Skeletal muscle satellite cell (primary cell): ENCODE results near the gene C19orf67. TPM values are rescaled to one million over a fixed set of nuclear protein-coding genes. Genes with fewer than 3 reads are reported as not detected.

Experiments
- H3K27me3 ChIP-seq: 2 replicates; pipeline ENCODE4 v1.7.0; 2013; ENCODE audit warnings: low read length; ENCODE audit not compliant: control insufficient read depth, insufficient read depth
- H3K36me3 ChIP-seq: 2 replicates; pipeline ENCODE4 v1.7.0; 2013; ENCODE audit warnings: mild to moderate bottlenecking, control low read depth, low read length; ENCODE audit not compliant: insufficient read depth
- H3K4me1 ChIP-seq: 2 replicates; pipeline ENCODE4 v1.7.0; 2013; ENCODE audit warnings: low read length; ENCODE audit not compliant: control insufficient read depth, insufficient read depth
- H3K4me2 ChIP-seq: 2 replicates; pipeline ENCODE4 v1.7.0; 2013; ENCODE audit warnings: mild to moderate bottlenecking, low read length
- H3K4me3 ChIP-seq: 2 replicates; pipeline ENCODE4 v1.7.0; 2013; ENCODE audit warnings: low read length
- H3K9ac ChIP-seq: 2 replicates; pipeline ENCODE4 v1.7.0; 2013; ENCODE audit warnings: mild to moderate bottlenecking, low read depth, low read length, moderate library complexity
- H3K9me3 ChIP-seq: replicated peaks from 2 replicates; pipeline ENCODE4 v1.7.0; 2013; ENCODE audit warnings: mild to moderate bottlenecking, control low read depth, low read length
- total RNA-seq: library from RNA; depleted of rRNA; stranded (reverse); fragments of >200 nt; gene quantifications from 2 replicates; pipeline ENCODE4 v1.2.3, GENCODE V29; 2012; rRNA removed

C19orf67 gene
- total RNA-seq, result 0.51 TPM in 1 of 2 replicates, not detected in the other

GRCh38 chr19:14085309-14085995 is at the start of gene C19orf67:
C19orf67 (minus strand) TSS chr19:14085783; CDS start chr19:14085627, 156 bp downstream.
- Histone ChIP-seq H3K27me3 (no peaks in the 10 kb centered on the region), H3K4me2 (no peak within 1 kb of the TSS), H3K4me3 (no peak within 1 kb of the TSS), H3K36me3 (peaks cover 14% of the 10 kb centered on the region), H3K9me3 (no peaks in the 10 kb centered on the region), H3K4me1 (peaks cover 12% of the 10 kb centered on the region), H3K9ac (no peak within 1 kb of the TSS)

DNA sequence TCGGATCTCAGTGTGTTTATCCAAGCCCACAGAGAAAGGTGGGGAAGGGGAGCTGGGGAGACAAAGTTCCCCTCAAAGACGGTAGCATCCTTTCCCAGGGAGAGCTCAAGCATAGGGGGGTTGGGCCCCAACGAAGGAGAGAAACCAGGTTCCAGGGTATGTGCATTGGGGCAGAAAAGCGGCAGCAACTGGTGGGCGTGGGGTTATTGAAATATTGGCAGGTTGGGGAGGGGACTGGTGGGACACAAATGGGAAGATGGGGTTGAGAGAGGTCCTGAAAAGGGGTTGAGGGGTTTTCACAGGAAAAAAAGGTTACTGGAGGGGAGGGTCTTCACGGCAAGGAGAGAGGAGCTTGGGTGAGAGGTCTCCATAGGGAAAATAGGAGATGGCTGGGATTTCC is 49.8 kb upstream of the C19orf67 start:
- H3K9me3 ChIP-seq, result no peaks in the 10 kb centered on the region
- H3K27me3 ChIP-seq, result no peaks in the 10 kb centered on the region
- no peaks in the 10 kb centered on the region for H3K36me3 ChIP-seq
- peak overlapping the region; percentile 88 for H3K4me3 ChIP-seq
- H3K4me2 ChIP-seq, result peak overlapping the region; percentile 87
- H3K9ac ChIP-seq, result peak overlapping the region; percentile 72
- peaks cover 21% of the 10 kb centered on the region for H3K4me1 ChIP-seq

DNA sequence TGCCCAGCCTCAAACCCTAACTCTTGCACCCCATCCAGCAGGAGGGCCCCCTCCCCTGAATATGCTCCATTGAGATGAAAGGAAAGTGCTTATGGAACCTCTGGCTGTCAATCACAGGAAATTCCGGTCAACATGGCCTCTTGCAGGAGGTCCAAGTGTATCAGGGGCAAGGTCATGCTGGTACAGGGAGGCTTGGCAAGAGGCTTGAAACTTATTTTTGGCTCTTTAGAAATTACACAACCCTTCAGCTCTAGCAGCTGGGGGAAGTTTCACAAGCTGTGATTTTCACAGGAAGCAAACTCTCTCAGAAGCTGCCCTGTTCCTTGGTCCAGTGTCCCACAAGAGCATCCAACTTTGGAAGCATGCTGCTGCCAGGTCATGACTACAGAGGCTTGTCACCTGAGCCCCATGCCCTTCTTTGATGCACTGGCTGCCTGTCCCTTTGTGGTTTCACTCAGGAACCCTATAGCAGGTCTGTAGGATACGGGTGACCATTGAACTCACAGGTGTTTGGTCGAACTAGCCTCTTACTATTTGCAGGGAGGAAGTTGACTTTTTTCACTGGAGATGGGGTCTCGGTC is 42.4 kb upstream of the C19orf67 start:
- no peak overlapping the region for H3K4me3 ChIP-seq
- no peaks in the 10 kb centered on the region for H3K4me1 ChIP-seq
- no peak overlapping the region for H3K9ac ChIP-seq
- H3K9me3 ChIP-seq, result no peaks in the 10 kb centered on the region
- no peaks in the 10 kb centered on the region for H3K36me3 ChIP-seq
- H3K27me3 ChIP-seq, result no peaks in the 10 kb centered on the region
- H3K4me2 ChIP-seq, result no peak overlapping the region

DNA sequence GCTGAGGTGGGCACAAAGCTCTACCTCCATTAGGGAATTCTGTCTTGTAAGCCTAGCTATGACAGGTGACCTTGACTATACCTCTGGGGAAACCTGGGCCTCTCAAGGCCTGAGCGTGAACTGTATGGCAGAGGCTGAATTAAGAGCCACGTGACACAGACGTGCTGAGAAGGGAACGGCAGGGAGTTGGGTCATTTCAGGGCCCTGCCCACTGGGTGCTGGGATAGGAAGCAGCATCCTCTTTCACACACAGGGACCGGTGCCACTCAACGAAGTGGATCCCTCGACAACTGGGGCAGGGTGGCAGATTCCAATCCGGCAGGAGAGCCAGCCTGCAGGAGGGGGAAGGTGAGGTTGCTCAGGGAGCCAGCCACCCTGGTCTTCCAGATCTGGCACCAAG is 41.6 kb upstream of the C19orf67 start:
- H3K36me3 ChIP-seq, result no peaks in the 10 kb centered on the region
- no peaks in the 10 kb centered on the region for H3K4me1 ChIP-seq
- no peak overlapping the region for H3K4me3 ChIP-seq
- no peaks in the 10 kb centered on the region for H3K27me3 ChIP-seq
- no peak overlapping the region for H3K9ac ChIP-seq
- no peaks in the 10 kb centered on the region for H3K9me3 ChIP-seq
- no peak overlapping the region for H3K4me2 ChIP-seq

- H3K9ac ChIP-seq, result no peak overlapping the region
- no peaks in the 10 kb centered on the region for H3K27me3 ChIP-seq
- H3K4me2 ChIP-seq, result no peak overlapping the region
- peaks cover 16% of the 10 kb centered on the region for H3K4me1 ChIP-seq
- no peaks in the 10 kb centered on the region for H3K36me3 ChIP-seq
- H3K9me3 ChIP-seq, result no peaks in the 10 kb centered on the region
- H3K4me3 ChIP-seq, result no peak overlapping the region
These were observed 37.3 kb upstream of the C19orf67 start for GRCh38 chr19:14122924-14123323.

DNA sequence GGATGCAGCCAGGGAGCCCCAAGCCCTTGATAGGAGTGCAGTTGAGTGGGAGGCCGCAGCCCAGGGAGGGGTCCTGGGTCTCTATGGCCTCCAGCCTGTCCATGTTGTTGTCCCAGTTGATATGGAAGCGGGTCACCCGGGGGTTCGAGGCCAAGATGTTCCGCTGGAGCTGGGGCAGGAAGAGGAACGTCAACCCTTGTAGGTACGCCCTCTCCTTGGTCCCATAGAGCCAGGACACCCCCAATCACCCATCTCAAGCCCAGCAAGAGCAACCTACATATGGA is 34.9 kb upstream of the C19orf67 start:
- H3K4me2 ChIP-seq, result no peak overlapping the region
- H3K4me3 ChIP-seq, result no peak overlapping the region
- H3K36me3 ChIP-seq, result no peaks in the 10 kb centered on the region
- peaks cover 29% of the 10 kb centered on the region for H3K4me1 ChIP-seq
- no peak overlapping the region for H3K9ac ChIP-seq
- H3K9me3 ChIP-seq, result no peaks in the 10 kb centered on the region
- H3K27me3 ChIP-seq, result no peaks in the 10 kb centered on the region

DNA sequence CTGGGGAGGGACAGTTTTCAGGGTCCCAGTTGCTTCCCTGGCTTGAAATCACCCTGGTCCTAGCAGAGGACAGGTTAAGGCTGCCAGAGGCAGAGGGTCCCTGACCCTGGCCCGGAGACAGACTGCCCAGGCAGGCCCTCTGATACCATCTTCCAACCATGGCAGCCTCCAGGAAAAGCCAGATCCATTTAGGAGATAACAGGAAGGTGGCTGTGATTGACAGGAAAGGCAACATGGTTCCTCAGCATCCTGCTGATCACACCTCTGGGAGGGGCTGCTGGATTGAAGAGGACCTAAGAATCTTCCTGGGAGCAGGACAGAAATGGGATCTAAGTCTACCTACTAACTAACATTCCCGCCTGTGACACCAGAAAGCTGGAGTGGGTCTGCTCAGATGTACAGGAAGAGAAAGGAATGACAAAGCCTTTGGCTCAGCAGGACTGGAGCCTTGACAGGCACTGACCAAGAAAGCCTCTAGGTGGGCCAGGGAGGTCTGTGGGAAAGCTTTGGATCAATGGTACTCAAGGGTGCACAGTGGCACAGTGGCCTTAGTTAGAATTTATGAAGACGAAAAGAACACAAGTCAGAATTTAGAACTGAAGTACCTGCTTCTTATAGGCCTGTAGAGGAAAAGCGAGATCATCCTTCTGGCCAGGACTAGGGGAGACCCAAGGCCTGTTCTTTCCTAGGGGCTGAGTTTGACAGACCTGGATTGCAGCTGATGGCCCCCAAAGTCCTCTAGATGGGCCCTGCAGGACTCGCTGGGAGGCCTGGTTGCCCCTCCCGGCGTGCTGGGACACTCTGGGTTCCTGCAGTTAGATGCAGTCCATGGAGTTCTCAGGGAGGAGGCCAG is 34.3 kb upstream of the C19orf67 start:
- Histone ChIP-seq H3K9ac (peak overlapping the region; percentile 77), H3K36me3 (no peaks in the 10 kb centered on the region), H3K27me3 (no peaks in the 10 kb centered on the region), H3K9me3 (no peaks in the 10 kb centered on the region), H3K4me3 (no peak overlapping the region), H3K4me2 (no peak overlapping the region), H3K4me1 (peaks cover 29% of the 10 kb centered on the region)

DNA sequence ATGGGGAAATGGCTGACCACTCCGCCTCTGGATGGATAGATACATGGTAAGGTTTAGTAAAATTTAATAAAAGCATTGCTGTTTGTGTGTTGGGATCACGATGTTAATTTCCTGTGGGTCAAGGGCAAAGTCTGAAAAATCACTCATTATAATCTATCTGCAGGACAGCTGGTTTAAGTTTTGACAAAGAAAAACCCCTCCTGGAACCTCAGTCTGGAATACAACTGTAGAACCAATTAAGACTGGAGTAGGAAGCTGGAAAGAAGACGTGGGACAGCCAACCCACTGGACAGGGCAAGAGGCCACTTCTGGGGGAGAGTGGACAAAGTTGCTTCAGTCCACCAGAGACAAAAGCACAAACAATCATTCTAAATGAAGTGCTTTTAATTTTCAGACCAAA is 33.6 kb upstream of the C19orf67 start:
- H3K9me3 ChIP-seq, result no peaks in the 10 kb centered on the region
- H3K4me3 ChIP-seq, result peak overlapping the region; percentile 58
- H3K4me2 ChIP-seq, result peak overlapping the region; percentile 79
- H3K9ac ChIP-seq, result peak overlapping the region; percentile 77
- H3K4me1 ChIP-seq, result peaks cover 29% of the 10 kb centered on the region
- no peaks in the 10 kb centered on the region for H3K36me3 ChIP-seq
- H3K27me3 ChIP-seq, result no peaks in the 10 kb centered on the region

GRCh38 chr19:14118165-14119051 is 32.8 kb upstream of the C19orf67 start:
- Histone ChIP-seq H3K9ac (peak overlapping the region; percentile 77), H3K36me3 (no peaks in the 10 kb centered on the region), H3K4me2 (peak overlapping the region; percentile 79), H3K9me3 (no peaks in the 10 kb centered on the region), H3K4me1 (peaks cover 36% of the 10 kb centered on the region), H3K27me3 (no peaks in the 10 kb centered on the region), H3K4me3 (peak overlapping the region; percentile 58)

DNA sequence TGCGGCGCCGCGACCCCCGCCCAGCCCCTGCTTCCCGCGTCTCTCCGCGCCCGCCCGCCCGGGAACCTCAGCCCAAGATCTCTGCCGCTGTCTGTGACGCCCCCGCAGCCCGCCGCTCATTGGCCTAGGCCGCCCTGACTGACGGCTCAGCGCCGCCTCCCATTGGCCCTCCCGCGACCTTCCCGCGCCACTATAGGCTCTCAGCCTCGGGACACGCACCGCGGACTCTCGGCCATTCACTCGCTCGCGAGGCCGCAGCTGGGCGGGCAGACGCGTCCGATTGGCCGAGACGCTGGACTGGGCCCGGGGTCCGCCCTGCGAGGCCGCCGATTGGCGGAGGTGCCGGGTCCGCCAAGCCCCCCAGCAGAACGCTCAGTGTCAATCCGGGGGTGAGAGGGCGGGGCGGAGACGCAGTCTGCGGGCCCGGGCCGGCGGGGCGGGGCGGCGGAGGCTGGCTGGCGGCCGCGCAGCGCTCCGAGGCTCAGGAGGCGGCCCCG is 32.1 kb upstream of the C19orf67 start, which contains the start of gene PRKACA:
Gene PRKACA (minus strand): TSS at position 95 of the 497 bp plus-strand sequence. CDS start 215 bp downstream, outside the sequence.
- H3K4me1 ChIP-seq, result peaks cover 43% of the 10 kb centered on the region

More for the DNA sequence above, 32.1 kb upstream of the C19orf67 start, which contains the start of gene PRKACA:
- Histone ChIP-seq H3K9me3 (no peaks in the 10 kb centered on the region), H3K9ac (peak within 1 kb of the TSS; percentile 88), H3K4me2 (peak within 1 kb of the TSS; percentile 99), H3K4me3 (peak within 1 kb of the TSS; percentile 81), H3K27me3 (no peaks in the 10 kb centered on the region), H3K36me3 (no peaks in the 10 kb centered on the region)
